Measurements from ENCODE around the gene ARPC2. TPM values are rescaled to one million over a fixed set of nuclear protein-coding genes. Genes with fewer than 3 reads are reported as not detected.

The ARPC2 gene
- total and polyA plus RNA-seq, 2 of the 13 experiments (the other 11 are each of a cell fraction or from before 2014, with no cell fraction given) = 168 to 303 TPM

DNA sequence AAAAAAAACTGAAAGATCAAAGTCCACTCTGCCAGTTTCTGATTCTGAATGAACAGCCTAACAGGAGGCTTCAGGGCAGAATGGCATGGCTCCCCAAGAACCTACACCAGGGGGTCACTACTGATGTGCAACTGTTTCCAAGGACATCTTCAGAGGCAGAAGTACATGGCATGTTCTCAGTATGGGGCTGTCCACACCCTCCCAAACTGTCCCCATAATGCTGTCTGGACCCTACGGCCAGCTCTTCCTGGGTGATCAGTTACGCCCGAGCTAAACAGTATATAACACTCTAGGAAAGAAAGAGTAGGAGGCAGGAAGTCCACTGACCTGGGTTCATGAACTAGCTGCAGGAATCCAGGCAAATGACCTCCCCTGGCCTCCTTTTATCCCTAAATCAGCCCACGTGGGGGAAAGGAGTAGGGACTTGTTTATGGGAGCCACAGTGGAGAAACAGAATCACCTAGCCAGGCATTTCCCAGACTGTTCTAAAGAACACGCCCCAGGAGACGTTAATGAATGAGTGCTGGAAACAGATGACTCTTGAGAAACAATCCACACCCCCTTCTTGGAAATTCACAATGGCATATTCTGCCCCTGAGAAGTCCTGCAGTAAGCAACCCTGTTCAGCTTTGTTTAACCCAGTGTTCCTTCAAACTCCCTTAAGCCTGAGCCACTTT is 72.8 kb downstream of the ARPC2 start (continued):
- TF ChIP-seq, protein P1, sequence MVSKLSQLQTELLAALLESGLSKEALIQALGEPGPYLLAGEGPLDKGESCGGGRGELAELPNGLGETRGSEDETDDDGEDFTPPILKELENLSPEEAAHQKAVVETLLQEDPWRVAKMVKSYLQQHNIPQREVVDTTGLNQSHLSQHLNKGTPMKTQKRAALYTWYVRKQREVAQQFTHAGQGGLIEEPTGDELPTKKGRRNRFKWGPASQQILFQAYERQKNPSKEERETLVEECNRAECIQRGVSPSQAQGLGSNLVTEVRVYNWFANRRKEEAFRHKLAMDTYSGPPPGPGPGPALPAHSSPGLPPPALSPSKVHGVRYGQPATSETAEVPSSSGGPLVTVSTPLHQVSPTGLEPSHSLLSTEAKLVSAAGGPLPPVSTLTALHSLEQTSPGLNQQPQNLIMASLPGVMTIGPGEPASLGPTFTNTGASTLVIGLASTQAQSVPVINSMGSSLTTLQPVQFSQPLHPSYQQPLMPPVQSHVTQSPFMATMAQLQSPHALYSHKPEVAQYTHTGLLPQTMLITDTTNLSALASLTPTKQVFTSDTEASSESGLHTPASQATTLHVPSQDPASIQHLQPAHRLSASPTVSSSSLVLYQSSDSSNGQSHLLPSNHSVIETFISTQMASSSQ (IDR thresholded peaks at IDR 0.05; ENCODE audit: low read depth) = no peak
- TF ChIP-seq, protein P1 (CRISPR knock-in tag; IDR thresholded peaks at IDR 0.05; ENCODE audit: borderline replicate concordance) = no peak; the same call in 1 of the 2 replicates
- no peak for TF ChIP-seq MAFK (conservative IDR thresholded peaks at IDR 0.05 in 1 of 2, IDR thresholded peaks at IDR 0.05 in 1 of 2; ENCODE audit: low read length in 2 of 2)
- no peak for TF ChIP-seq ZNF790 (CRISPR knock-in tag; IDR thresholded peaks at IDR 0.05; ENCODE audit: borderline replicate concordance)
- 0 out of 2 replicates have a peak, but pooled peaks have one; percentile 23 for TF ChIP-seq ZNF629 (CRISPR knock-in tag; conservative IDR thresholded peaks at IDR 0.05)
- 0 out of 2 replicates have a peak, but pooled peaks have one; percentile 30 for TF ChIP-seq HOXA5 (CRISPR knock-in tag; IDR thresholded peaks at IDR 0.05)
- no peak for TF ChIP-seq ZNF12 (CRISPR knock-in tag; IDR thresholded peaks at IDR 0.05)
- no peak for TF ChIP-seq ZNF879 (CRISPR knock-in tag; IDR thresholded peaks at IDR 0.05)
- TF ChIP-seq, protein P2, sequence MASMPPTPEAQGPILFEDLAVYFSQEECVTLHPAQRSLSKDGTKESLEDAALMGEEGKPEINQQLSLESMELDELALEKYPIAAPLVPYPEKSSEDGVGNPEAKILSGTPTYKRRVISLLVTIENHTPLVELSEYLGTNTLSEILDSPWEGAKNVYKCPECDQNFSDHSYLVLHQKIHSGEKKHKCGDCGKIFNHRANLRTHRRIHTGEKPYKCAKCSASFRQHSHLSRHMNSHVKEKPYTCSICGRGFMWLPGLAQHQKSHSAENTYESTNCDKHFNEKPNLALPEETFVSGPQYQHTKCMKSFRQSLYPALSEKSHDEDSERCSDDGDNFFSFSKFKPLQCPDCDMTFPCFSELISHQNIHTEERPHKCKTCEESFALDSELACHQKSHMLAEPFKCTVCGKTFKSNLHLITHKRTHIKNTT (CRISPR knock-in tag; IDR thresholded peaks at IDR 0.05) = no peak
- no peak; the same call in 1 of the 2 replicates for TF ChIP-seq MTA1 (CRISPR knock-in tag; IDR thresholded peaks at IDR 0.05; ENCODE audit: borderline replicate concordance)
- no peak for TF ChIP-seq ZNF776 (CRISPR knock-in tag; IDR thresholded peaks at IDR 0.05)
- no peak for TF ChIP-seq HNRNPUL1 (IDR thresholded peaks at IDR 0.05; ENCODE audit: low read depth, low read length)
- TF ChIP-seq, protein P3, sequence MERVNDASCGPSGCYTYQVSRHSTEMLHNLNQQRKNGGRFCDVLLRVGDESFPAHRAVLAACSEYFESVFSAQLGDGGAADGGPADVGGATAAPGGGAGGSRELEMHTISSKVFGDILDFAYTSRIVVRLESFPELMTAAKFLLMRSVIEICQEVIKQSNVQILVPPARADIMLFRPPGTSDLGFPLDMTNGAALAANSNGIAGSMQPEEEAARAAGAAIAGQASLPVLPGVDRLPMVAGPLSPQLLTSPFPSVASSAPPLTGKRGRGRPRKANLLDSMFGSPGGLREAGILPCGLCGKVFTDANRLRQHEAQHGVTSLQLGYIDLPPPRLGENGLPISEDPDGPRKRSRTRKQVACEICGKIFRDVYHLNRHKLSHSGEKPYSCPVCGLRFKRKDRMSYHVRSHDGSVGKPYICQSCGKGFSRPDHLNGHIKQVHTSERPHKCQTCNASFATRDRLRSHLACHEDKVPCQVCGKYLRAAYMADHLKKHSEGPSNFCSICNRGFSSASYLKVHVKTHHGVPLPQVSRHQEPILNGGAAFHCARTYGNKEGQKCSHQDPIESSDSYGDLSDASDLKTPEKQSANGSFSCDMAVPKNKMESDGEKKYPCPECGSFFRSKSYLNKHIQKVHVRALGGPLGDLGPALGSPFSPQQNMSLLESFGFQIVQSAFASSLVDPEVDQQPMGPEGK (CRISPR knock-in tag; IDR thresholded peaks at IDR 0.05) = 0 out of 2 replicates have a peak, but pooled peaks have one; percentile 26
- peak; percentile 47; the same call in 1 of the 2 replicates for TF ChIP-seq GMEB1 (CRISPR knock-in tag; IDR thresholded peaks at IDR 0.05; ENCODE audit: borderline replicate concordance)
- 0 out of 2 replicates have a peak, but pooled peaks have one; percentile 28 for TF ChIP-seq NR2F2 (IDR thresholded peaks at IDR 0.05; ENCODE audit: borderline replicate concordance, low read depth)
- 0 out of 2 replicates have a peak, but pooled peaks have one; percentile 33 for TF ChIP-seq GZF1 (CRISPR knock-in tag; IDR thresholded peaks at IDR 0.05)
